Measurements from ENCODE around the gene TAGLN2.

Gene TAGLN2

DNA sequence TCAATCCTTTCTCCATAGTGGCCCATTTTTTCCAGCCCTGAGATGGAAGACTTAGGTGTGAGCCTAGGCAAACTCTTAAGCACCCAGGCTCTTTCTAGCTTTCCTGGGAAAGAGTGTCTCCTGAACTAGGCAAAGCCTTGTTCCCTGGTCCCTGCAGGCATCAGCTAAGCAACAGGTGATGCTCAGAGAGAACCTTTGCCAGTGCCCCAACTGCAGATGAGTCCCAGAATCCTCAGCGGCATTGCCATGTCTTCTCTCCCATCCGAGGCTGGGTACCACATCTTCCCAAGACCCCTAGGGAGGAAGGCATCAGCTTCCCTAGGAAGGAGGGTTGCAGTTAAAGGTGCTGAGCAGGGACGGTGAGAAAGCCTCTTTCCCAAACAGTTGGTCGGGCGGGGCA, 54.6 kb downstream of the TAGLN2 start:
- DNase-seq (ENCODE audit: low spot score): no peak

DNA sequence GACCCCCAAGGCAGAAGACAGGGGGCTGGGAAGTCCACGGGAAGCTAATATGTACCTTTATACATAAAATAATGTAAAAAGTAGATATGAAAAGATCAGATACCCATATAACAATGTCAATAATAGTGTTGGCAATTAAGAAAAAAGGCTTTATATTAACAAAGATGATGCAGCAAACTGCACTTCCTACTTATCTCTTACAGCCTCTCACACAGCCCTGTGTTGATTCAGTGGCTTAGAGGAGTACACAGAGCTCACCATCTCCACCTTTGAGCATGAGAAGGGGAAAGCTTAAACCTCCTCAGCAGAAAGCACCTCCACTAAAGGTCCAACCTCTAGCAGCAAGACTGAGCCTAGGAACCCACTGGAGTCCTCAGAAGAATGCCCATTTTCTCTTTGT, 55.7 kb downstream of the TAGLN2 start:
- no peak for DNase-seq (ENCODE audit: low spot score)

DNA sequence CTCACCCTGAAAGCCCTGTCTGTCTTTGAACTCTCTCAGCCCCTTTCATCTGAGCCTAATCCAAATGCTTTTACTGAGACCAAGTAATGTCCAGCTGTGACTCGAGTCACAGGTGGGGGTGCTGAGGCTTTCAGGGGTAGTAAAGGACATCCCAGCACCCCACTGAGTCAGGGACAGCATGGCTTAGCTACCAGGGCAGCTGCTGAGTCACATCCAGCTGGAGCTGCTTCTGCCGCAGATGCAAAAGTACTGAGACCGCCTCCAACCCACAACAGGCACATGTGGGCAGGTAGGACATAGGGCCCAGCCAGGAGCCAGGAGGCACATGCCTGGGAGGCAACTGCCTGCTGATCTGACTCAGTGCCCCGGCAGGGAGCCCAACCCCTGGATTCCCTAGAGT, 56.1 kb downstream of the TAGLN2 start:
- peak; percentile 44 for DNase-seq (ENCODE audit: low spot score)

DNA sequence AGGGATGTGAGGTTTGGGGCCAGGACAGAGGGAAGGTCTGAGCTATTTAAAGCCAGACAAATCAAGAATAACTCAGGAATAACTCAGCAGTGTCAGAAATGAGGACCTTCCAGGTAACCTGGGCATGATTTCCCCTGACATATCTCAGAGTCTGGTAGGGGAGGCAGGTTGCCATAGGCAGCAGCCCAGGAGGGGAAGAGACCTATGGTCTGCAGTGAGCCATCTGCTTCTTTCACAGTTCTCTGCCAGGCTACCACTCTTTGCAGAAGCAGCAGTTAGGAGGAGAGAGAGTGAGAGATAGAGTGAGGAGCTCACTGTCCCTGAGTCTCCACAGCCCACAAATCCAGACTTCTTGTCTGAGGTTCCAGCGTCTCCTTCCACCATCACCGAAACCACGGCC, 56.5 kb downstream of the TAGLN2 start:
- no peak for DNase-seq (ENCODE audit: low spot score)

Data from RKO (cell line).